ENCODE measurements around the gene MTG1.
A peak's percentile ranks its signal among the peaks of the same experiment; 100 is the strongest.
"Not testable (repeated sequence)": the region's sequence is repeated elsewhere in the genome, so short reads cannot be mapped to it uniquely, and the experiment has no call there.

MTG1 gene

DNA sequence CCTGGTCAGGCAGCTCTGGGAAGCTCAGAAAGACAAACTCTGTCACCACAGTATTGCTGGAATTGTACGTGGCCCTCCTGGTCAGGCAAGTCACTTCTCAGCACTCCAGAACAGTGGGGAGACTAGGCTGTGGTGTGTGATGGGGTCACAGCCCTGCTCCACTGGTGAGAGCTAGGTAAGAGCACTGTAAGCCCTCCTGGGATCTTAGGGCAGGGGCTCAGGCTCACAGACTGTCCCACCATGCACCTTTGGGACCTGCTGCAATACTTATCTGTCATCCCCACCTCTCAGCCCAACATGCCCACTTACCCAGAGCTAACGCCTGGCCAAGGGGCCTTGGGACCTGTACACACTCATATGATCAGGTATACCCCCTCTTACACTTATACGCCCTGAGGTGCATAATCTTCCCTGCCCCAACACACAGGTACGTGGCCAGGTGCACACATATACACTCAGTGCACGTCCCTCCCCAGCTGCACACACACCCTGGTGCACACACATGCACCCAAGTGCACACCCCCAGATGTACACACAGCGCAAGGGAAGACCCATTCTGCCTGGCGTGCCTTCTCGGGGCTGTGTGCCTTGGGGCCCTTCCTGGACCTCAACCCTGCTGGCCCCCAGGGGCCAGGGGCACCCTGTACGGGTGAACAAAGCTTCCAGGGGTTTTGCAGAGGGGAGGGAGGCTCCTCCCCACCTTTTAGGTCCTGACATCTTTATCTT is 38.1 kb downstream of the MTG1 start:
- not testable (repeated sequence) for DNase-seq

DNA sequence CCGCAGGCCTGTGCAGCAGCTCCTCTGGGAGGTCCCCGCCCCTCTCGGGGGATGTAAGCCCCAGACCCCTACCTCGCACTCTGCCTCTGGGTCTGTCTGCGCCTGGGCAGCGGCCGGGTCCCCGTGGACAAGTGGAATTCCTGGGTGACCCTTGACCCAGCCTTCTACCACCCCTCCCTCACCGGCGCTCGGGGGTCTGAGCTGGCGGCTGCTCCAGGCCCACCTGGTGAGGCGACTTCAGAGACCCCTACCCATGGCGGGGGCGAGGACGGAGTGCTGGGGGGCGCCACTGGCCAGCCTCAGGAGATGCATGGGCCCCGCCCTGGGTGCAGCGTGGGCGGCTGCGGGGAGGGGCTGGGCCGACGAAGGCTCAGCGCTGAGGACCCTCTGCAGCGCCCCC is 38.8 kb downstream of the MTG1 start:
- not testable (repeated sequence) for DNase-seq

DNA sequence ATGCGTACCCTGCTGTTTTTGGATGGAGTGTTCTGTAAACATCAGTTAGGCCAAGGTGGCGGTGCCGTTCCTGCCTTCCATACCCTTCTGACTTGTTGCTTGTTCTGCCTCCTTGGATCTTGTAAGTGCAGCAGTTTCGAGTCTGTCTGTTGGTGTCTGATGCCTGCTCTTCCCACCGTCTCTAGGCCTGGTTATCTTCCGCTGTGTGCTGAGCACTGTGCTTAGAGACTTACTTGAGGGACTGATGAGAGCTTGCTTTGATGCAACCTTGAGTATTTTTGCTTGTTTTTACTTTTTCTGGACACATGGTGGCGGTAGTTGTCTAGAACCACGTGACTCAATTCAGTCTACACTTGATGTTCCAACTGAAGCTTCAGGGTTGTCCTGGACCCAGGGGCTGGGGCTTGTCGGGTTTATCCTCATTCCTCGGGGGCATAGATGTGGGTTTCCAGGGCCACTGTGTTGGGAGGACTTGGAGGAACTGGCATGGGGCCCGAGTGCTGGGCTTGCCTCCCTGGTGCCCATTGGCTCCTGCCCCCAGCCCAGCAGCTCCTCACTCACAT is 44.8 kb downstream of the MTG1 start:
- DNase-seq = peak; percentile 57

DNA sequence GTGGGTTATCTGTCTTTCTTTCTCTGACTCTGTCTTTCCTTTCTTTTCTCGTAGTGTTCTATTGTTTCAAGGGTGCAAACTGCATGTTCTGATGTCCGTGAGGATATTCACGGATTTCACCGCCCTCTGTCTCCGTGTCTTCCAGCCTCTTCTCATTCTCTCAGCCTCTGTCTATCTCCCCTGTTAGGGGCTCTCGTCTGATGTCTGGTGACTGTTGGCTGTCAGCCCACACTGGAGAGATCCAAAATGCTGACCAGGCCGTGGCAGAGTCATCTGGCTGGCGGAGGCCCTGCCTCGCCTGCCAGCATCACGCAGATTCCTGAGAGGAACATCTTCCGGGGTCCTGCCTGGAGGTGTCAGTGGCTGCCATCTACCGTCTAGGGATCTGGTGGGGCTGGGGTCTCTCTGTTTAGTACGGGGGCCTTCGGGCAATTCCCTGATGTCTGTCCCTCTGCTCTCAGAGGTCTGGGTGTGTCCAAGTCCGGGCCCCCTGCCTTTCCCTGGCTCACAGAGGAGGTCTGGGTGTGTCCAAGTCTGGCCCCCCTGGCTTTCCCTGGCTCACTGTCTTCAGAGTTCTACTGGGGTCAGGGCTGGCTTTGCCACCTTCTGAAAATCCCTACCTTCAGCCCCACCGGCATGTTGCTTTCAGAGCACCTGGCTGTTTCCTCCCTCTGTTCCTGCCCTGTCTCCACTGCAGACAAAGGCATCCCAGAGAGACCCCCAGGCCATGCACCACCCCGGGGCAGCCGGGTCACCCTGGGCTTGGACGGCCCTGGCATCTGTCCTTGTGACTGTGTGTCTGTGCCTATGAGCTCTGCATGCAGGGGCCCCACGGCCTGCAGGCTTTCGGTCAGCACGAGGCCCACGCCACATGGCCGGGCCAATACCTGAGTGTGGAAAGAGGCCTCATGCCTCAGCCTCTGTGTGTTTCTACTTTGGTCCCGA is 45.8 kb downstream of the MTG1 start:
- no peak for DNase-seq

DNA sequence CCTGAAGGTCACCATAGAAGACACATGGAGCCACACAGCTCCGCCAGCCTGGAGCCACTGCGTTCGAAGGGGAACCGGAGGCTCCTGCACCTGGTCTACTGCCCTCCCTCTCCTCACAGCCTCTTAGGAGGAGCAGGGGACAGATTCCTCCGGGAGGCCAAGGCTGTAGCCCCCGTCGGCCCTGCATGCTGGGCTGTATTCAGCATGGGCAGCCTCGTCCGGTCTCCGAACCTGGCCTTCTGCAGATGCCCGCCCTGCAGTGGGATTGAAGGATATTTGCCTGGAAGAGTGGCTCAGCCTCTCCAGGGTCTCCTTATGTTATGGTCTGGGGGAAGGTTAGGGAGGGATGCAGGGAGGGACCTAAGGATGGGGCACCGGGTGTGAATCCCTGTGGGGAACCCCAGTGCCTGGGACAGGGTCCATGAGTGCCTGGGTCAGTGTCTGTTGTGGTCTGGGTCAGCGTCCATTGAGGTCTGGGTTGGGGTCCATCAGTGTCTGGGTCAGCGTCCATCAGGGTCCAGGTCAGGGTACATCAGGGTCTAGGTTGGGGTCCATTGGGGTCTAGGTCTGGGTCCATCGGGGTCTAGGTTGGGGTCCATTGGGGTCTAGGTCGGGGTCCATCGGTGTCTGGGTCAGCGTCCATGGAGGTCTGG is 46.8 kb downstream of the MTG1 start:
- DNase-seq = no peak

DNA sequence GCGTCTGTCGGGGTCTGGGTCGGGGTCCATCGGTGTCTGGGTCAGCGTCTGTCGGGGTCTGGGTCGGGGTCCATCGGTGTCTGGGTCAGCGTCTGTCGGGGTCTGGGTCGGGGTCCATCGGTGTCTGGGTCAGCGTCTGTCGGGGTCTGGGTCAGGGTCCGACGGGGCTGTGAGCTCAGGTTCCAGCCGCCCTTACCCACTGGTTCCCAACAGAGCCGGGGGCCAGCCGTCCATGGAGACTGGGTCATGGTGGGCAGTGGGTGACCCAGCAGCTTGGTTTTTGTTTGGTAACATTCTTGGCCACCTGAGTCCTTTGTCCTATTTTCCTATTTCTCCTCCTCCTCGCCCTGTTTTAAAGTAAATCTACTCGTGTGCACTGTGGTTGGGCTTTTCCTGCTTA is 47.4 kb downstream of the MTG1 start:
- DNase-seq = not testable (repeated sequence)

DNA sequence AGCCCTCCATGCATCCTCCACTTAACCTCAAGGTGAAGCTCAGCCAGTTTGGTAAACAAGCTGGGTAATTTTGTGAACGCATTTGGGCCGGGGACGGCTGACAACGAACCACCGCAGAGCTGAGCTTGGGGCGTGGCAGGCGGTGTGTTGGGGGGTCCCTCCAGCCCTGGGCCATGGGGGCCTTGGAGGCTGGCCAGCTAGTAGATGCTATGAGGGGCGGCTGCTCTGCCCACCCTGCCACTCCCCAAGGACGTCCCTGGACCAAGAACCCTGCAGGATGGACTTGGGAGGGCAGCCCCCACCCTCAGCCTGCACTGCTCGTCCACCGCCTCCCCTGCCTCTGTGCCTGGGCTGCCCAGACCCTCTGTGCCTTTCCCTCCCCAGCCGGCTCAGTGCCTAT is 47.8 kb downstream of the MTG1 start:
- DNase-seq = peak; percentile 14

DNA sequence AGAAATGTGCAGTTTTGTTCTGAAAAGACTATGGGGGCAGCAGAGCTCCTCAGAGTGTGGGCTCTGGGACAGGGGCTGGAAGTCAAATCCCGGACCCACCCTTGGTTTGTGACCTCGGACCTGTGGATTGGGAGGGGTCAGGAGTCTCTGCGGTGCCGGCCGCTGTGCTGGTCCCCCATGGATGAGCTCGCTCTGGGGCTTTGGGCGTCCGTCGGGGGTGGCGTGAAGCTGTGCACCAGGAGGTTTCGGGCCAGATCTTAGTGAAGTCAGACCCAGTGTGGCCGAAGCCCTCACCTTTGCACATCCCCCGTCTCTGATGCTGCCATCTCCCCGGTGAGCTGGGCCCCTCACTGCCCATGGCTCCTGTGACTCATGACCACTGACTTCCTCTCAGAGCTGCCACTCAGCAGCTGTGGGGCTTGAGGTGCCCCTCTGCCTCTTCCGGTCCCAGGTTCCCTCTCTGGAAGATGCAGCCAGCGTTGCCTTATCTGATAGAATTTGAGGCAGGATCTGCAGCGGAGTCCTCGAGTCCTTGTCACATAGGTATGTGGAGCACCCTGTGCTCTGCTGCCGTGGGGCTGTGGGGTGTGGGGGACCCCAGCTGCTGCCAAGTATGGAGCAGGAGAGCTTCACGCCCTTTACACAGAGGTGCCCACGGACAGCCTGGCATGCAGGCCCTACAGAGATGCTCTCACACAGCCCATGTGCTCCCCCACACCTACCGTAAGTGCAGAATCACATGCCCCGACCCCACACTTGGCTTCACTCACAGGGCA is 48.4 kb downstream of the MTG1 start:
- peak; percentile 38 for DNase-seq

DNA sequence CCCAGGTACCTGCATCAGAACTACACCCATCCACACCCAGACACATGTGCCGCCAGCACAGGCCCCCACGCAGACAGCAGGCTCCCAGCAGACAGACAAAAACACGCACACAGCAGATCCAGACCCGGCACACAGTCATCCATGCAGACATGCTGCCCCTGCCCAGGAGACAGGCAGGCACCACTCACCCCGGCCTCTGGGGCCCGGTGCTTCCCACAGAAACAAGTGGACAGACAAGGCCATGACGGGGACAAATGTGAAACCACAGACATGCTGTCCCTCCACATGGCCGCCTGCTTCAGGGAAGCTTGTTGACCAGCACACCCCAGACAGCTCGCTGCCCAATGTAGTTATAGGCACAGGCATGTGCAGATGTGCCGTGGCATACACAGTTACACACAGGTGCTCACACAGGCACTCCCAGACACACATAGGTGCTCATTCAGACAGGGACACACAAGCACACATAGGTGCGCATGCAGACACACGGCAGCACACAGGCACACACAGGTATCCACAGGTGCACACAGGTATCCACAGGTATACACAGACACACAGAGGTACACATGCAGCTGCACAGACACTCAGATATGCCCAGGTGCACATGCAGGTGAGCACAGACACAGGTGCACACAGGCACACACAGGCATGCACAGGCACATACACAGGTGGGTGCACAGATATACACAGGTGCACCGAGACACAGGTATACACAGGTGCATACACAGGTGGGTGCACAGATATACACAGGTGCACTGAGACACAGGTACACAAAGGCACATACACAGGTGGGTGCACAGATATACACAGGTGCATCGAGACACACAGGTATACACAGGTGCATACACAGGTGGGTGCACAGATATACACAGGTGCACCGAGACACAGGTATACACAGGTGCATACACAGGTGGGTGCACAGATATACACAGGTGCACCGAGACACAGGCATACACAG is 49.3 kb downstream of the MTG1 start:
- DNase-seq = no peak

DNA sequence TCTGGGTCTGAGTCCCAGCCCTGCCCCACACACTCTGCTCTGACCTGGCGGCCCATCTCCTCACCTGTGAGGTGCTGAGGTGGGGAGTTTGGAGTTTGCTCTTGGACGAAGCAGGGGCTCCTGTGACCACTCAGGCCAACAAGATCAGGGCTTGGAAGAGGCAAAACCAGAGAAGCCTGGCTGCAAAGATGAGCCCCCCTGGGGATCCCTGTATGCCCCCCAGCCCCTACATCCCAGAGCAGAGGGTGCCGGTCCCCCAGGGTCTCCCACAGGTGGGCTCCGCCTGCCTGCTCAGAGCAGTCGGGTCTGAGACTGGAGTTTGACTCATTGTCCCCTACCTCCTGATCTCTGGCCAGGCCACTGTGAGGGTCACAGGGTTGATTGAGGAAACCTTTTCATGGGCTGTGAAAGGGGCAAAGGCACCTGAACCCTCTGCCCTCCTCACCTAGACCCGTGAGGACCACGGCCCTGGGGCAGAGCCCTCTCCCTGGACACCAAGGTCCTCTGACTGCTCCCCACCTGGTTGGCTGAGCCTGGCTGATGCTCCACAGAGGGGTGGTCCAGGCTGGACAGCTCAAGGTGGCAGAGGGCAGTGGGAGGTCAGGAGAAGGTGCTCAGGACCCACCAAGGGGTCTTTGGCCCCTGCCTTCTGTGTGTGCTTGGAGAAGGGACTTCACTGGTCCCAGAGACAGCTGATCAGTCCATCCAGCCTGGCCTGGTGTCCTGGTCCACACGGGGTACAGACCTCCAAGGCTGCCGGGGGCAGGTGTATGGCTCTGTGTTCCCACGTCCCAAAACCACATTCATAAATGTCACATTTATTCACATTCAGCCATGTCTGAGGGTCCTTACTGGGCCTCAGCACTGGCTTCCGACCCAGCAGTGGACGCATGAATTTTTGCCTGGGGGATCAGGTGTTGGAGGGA is 50.6 kb downstream of the MTG1 start:
- no peak for DNase-seq

DNA sequence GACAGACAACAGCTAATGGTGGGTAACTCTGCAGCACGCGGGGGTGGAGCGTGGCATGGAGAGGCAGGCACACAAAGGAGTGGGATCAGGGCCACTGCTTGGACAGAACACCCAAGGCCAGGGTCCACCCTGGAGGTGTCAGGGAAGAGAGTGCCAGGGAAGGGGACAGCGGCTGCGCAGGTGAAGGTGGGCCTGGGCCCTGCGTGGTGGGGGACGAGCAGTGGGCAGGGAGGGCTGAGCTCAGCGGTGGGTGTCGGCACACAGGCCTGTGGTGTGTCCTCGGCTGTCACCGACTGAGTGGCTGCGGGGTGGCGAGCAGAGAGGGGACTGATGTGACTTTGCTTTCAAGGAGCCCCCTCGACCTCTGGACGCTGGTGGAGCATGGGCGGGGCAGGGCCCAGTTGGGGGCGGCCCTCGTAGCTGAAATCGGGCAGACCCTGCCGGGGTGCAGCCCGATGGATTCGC is 51.3 kb downstream of the MTG1 start:
- no peak for DNase-seq

DNA sequence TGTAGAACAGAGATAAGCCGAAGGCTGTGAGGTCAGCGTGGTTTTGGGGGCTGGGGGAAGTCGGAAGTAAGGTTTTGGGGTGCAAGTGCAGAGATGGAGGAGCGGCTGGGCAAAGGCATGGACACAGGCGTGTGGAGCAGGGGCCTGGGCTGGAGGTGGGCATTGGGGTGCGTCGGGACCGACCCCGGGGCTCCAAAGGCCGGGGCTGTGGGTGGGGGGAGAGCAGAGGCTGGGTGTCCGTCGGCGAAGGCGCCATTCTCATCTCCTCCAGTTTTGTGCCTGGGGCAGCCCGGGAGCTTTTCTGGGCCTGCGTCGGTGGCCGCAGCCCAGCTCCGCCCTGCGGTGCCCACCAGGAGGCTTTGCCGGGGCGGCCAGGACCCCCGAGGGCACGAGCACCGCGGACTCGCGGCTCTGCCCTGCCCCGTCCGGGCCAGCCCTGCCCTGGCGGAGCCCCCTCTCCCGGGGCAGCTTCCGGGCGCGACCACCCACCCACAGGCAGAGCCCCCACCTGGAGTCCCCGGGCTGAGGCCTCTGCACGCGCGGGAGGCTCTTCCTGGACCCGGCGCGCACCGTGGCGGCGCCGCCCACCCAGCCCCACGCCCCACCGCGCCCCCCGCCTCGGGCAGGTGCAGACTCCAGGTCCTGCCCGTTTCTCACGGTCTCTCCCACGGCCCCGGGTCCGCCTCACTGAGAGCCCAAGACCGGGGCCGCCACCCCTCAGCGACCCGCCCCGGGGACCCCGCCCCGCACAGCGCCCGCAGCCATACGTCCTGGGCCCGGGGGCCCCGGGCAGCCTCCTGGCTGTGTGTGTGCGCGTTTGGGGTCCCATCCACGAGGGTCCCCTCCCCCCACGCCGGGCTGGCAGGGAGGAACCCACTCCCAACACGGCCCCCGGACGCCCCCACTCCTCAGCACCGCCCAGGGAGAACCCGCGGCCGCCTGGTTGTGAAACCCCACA is 52.1 kb downstream of the MTG1 start:
- no peak for DNase-seq

DNA sequence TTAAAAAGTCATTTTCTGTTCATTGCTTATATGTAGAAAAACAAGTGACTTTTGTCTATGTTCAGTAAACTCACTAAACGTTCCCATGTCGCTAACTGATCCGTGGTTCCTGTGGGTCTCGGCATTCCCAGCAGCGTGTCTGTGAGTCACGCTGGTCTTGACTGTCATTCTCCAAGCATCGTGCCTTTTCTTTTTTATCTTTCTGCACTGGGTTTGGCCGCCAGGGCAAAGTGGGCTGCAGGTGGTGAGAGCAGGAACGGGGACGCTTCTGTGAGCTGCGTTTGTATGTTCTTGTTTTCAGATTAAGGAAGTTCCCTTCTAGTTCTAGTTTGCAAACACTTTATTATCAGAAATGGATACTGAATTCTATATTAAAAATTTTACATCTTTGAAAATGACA is 53.0 kb downstream of the MTG1 start:
- no peak for DNase-seq

DNA sequence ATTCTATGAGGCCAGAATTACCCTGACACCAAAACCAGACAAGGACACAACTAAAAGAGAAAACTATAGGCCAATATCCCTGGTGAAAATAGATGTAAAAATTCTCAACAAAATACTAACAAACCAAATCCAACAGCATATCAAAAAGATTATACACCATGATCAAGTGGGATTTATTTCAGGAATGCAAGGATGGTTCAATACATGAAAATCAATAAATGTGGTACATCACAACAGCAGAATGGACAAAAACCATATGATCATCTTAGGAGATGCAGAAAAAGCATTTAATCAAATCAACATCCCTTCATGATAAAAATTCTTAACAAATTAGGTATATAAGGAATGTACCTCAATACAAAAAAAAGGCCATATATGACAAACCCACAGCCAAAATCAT is 54.2 kb downstream of the MTG1 start:
- no peak for DNase-seq

DNA sequence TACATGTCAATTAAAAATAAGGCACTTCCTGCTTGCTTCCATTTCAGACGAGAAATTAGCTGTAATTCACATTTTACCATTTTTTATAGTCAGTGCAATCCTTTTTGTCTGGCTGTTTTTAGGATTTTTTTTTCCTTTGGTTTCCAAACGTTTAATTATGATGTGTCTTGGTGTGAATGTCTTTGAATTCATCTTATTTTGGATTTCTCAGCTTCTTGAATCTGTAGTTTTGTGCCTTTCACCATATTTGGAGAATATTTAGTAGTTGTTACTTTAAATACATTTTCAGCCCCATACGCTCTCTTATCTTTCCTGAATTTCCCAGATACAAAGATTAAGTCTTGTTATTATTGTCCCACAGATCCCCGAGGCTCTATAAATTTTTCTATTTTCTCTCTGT is 57.4 kb downstream of the MTG1 start:
- no peak for DNase-seq

DNA sequence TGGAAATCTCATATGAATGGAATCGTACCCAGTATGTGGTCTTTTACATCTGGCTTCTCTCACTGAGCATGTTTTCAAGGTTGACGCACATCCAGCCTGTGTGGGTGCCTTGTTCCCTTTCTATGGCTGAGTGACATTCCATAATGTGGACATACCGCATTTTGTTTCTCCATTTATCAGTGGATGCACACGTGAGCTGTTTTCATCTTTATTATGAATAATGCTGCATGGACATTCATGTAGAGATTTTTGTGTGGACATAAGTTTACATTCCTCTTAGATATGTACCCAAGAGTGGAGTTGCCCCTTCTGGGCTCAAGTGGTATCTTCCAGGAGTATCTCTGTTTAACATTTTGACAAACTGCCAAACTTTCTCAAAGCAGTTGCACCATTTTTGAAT is 58.5 kb downstream of the MTG1 start:
- DNase-seq = no peak

DNA sequence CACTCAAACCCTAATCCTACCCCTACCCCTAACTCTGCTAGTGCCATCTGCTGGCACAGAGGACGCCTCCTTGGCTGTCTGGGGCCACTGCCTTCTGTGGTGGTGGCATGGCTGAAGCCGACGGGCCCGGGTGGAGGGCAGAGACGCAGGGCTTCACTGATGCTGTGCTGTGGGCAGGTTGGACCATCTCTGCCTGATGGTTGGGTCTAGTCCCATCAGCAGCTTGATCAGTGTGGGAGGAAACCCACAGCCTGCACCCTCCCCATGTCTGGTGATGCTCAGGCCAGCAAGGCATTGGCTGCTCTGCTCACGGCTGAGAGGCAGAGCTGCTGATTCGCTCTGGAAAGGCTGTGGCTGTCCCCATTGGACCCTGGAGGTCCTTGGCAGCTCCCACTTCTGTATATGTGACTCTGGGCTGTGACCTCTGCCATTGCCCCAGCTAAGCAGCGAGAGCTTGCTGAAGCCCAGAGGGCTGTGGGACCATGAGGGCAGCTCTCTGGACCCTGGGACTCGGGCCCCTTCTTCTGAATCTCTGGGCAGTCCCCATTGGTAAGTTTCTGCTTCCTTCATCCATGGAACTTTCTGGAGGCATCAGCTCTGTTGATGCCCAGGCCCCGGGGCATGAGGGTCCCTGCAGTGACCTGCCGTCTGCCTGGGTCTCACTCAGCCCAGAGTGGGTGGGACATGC is 59.7 kb downstream of the MTG1 start, which contains the start of gene SCART1:
Gene SCART1, plus strand, starts transcription at position 430 of the 688 bp plus-strand sequence. Its CDS starts 53 bp downstream, at position 483.
- peak; percentile 56 for DNase-seq
